ENCODE results near the gene ELF2. TPM values are rescaled to one million over a fixed set of nuclear protein-coding genes. Genes with fewer than 3 reads are reported as not detected.

Gene ELF2
- total RNA-seq, 3 donors from 2014 or later (not counting 1 experiment from before 2014, with no cell fraction given) = 93.7 to 115 (median 114) TPM

- Histone ChIP-seq H3K9me3 (ENCODE audit: control insufficient read depth, insufficient read depth, low read length) (no peaks in the 10 kb centered on the region), H3K27ac (ENCODE audit: low read length) (no peak overlapping the region), H3K4me1 (ENCODE audit: control insufficient read depth, insufficient read depth, low read length) (no peaks in the 10 kb centered on the region), H3K4me3 (ENCODE audit: low read length) (no peak overlapping the region), H3K27me3 (ENCODE audit: control insufficient read depth, insufficient read depth, low read length) (no peaks in the 10 kb centered on the region), H3K36me3 (ENCODE audit: control insufficient read depth, insufficient read depth, low read length) (no peaks in the 10 kb centered on the region)
- WGBS (ENCODE audit: insufficient coverage) = 94% methylated on average over 3 of the region's 6 CpGs
- intact Hi-C loops (cut with micrococcal nuclease) = no loop called here
- Mint-ChIP-seq H3K4me1 (peaks cover 3 to 5% of the 10 kb centered on the region in 2 donors), H3K27ac (peak overlapping the region in 1 of 2 donors; percentile 57), H3K4me3 (no peak overlapping the region), H3K36me3 (no peaks in the 10 kb centered on the region), H3K9me3 (no peaks in the 10 kb centered on the region), H3K27me3 (ENCODE audit: low read depth in 2 of 2) (no peaks in the 10 kb centered on the region)
- ATAC-seq (peak in 1 of 3 donors; percentile 14), DNase-seq (no peak)
- TF ChIP-seq, protein P1, sequence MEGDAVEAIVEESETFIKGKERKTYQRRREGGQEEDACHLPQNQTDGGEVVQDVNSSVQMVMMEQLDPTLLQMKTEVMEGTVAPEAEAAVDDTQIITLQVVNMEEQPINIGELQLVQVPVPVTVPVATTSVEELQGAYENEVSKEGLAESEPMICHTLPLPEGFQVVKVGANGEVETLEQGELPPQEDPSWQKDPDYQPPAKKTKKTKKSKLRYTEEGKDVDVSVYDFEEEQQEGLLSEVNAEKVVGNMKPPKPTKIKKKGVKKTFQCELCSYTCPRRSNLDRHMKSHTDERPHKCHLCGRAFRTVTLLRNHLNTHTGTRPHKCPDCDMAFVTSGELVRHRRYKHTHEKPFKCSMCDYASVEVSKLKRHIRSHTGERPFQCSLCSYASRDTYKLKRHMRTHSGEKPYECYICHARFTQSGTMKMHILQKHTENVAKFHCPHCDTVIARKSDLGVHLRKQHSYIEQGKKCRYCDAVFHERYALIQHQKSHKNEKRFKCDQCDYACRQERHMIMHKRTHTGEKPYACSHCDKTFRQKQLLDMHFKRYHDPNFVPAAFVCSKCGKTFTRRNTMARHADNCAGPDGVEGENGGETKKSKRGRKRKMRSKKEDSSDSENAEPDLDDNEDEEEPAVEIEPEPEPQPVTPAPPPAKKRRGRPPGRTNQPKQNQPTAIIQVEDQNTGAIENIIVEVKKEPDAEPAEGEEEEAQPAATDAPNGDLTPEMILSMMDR (IDR thresholded peaks at IDR 0.05) = no peak
Observed at GRCh38 chr4:139207873-139208403, 30.9 kb upstream of the ELF2 start.

DNA sequence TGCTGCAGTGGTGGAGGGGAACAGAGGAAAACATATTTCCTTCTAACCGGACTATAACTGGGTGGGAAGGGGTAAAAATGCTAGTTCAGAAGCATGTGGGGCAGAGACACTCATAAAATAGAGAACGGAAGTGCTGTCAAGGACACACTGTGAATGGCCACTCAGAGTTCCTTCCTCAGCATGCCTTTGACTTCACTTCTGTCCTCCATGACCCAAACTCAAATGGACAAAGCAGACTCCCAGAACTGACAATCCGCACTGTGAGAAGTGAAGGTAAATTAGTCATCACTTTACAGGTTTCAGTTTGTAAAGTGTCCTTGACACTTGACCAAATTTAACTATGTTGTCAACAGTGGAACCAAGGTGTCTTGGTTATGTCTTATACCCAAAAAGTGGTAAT, 30.2 kb upstream of the ELF2 start:
- DNase-seq = no peak

GRCh38 chr4:139202991-139203390, 26.0 kb upstream of the ELF2 start:
- H3K27ac Mint-ChIP-seq = no peak overlapping the region
- H3K27ac ChIP-seq (ENCODE audit: low read length) = no peak overlapping the region
- no peaks in the 10 kb centered on the region for H3K9me3 Mint-ChIP-seq
- peaks cover 0 to 3% of the 10 kb centered on the region in 2 donors for H3K4me1 Mint-ChIP-seq
- DNase-seq (no peak), ATAC-seq (no peak)
- no peaks in the 10 kb centered on the region for H3K36me3 ChIP-seq (ENCODE audit: control insufficient read depth, insufficient read depth, low read length)
- H3K9me3 ChIP-seq (ENCODE audit: control insufficient read depth, insufficient read depth, low read length) = no peaks in the 10 kb centered on the region
- H3K36me3 Mint-ChIP-seq = no peaks in the 10 kb centered on the region
- WGBS (ENCODE audit: insufficient coverage) = 88% methylated on average over 2 of the region's 2 CpGs
- H3K4me1 ChIP-seq (ENCODE audit: control insufficient read depth, insufficient read depth, low read length) = no peaks in the 10 kb centered on the region
- no peak overlapping the region for H3K4me3 Mint-ChIP-seq
- intact Hi-C loops (cut with micrococcal nuclease) = no loop called here
- TF ChIP-seq, protein P1 (IDR thresholded peaks at IDR 0.05) = no peak
- H3K4me3 ChIP-seq (ENCODE audit: low read length) = no peak overlapping the region
- no peaks in the 10 kb centered on the region for H3K27me3 ChIP-seq (ENCODE audit: control insufficient read depth, insufficient read depth, low read length)
- peaks cover 4 to 22% of the 10 kb centered on the region in 2 donors for H3K27me3 Mint-ChIP-seq (ENCODE audit: low read depth in 2 of 2)

More for the DNA sequence above, 30.2 kb upstream of the ELF2 start:
- TF ChIP-seq, protein P1 (IDR thresholded peaks at IDR 0.05) = no peak
- H3K9me3 ChIP-seq (ENCODE audit: control insufficient read depth, insufficient read depth, low read length) = no peaks in the 10 kb centered on the region
- no peaks in the 10 kb centered on the region for H3K27me3 Mint-ChIP-seq (ENCODE audit: low read depth in 2 of 2)
- H3K4me3 Mint-ChIP-seq = no peak overlapping the region
- peaks cover 3 to 5% of the 10 kb centered on the region in 2 donors for H3K4me1 Mint-ChIP-seq
- no peak overlapping the region for H3K27ac ChIP-seq (ENCODE audit: low read length)
- H3K36me3 Mint-ChIP-seq = no peaks in the 10 kb centered on the region
- H3K27ac Mint-ChIP-seq = no peak overlapping the region
- no peak for ATAC-seq
- no peaks in the 10 kb centered on the region for H3K9me3 Mint-ChIP-seq
- no peaks in the 10 kb centered on the region for H3K27me3 ChIP-seq (ENCODE audit: control insufficient read depth, insufficient read depth, low read length)
- H3K36me3 ChIP-seq (ENCODE audit: control insufficient read depth, insufficient read depth, low read length) = no peaks in the 10 kb centered on the region
- intact Hi-C loops (cut with micrococcal nuclease) = no loop called here
- no peaks in the 10 kb centered on the region for H3K4me1 ChIP-seq (ENCODE audit: control insufficient read depth, insufficient read depth, low read length)
- WGBS (ENCODE audit: insufficient coverage) = 83% methylated on average over 2 of the region's 3 CpGs
- H3K4me3 ChIP-seq (ENCODE audit: low read length) = no peak overlapping the region

DNA sequence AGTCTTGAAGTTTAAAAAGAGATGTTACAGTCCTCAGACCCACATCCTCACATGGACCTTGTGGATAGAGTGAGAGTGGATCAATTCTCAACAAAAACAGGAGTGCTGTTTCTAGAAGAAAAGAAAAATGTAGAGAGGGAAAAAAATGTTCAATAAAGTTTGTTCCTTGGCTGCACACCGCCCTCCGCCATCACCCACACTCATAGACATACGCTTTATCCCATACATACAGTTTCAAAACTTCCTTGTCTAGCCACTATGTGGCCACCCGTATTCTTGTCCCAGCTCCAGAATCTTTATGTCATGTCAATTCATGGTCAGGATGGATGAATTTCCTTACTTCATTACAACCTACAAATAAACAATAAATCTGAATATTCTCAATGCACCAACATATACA, 23.5 kb upstream of the ELF2 start:
- Mint-ChIP-seq H3K9me3 (no peaks in the 10 kb centered on the region), H3K27me3 (ENCODE audit: low read depth in 2 of 2) (peaks cover 9 to 22% of the 10 kb centered on the region in 2 donors), H3K4me3 (no peak overlapping the region), H3K36me3 (no peaks in the 10 kb centered on the region), H3K27ac (no peak overlapping the region), H3K4me1 (no peaks in the 10 kb centered on the region)
- Histone ChIP-seq H3K36me3 (ENCODE audit: control insufficient read depth, insufficient read depth, low read length) (no peaks in the 10 kb centered on the region), H3K27me3 (ENCODE audit: control insufficient read depth, insufficient read depth, low read length) (no peaks in the 10 kb centered on the region), H3K27ac (ENCODE audit: low read length) (no peak overlapping the region), H3K4me3 (ENCODE audit: low read length) (no peak overlapping the region), H3K4me1 (ENCODE audit: control insufficient read depth, insufficient read depth, low read length) (no peaks in the 10 kb centered on the region), H3K9me3 (ENCODE audit: control insufficient read depth, insufficient read depth, low read length) (no peaks in the 10 kb centered on the region)
- no peak for ATAC-seq
- TF ChIP-seq, protein P1 (IDR thresholded peaks at IDR 0.05) = no peak
- intact Hi-C loops (cut with micrococcal nuclease) = no loop called here
- WGBS (ENCODE audit: insufficient coverage) = 96% methylated on average over 4 of the region's 4 CpGs
- no peak for DNase-seq

Data from natural killer cell (primary cell).